ENCODE data around the gene TMEM115. TPM values are rescaled to one million over a fixed set of nuclear protein-coding genes. Genes with fewer than 3 reads are reported as not detected.

The TMEM115 gene
- total RNA-seq, 1 donor from 2014 or later: 40.1 TPM

GRCh38 chr3:50342813-50343633, 16.3 kb downstream of the TMEM115 start:
- H3K9me3 ChIP-seq: no peaks in the 10 kb centered on the region
- no peak overlapping the region for H3K4me3 ChIP-seq
- H3K27me3 ChIP-seq: no peaks in the 10 kb centered on the region
- peaks cover 7% of the 10 kb centered on the region for H3K36me3 ChIP-seq
- H3K4me1 ChIP-seq: peaks cover 41% of the 10 kb centered on the region
- TF ChIP-seq CTCF (IDR thresholded peaks at IDR 0.05): no peak
- H3K27ac ChIP-seq: no peak overlapping the region
- ATAC-seq: no peak
- intact Hi-C loops (cut with DNase I): no loop called here
- DNase-seq: no peak

- intact Hi-C loops (cut with DNase I): no loop called here
Observed at GRCh38 chr3:50341996-50342650, 17.2 kb downstream of the TMEM115 start.

GRCh38 chr3:50341537-50341936, 17.8 kb downstream of the TMEM115 start:
- peak; percentile 69 for DNase-seq
- intact Hi-C loops (cut with DNase I): no loop called here
- H3K4me1 ChIP-seq: peaks cover 44% of the 10 kb centered on the region

More at GRCh38 chr3:50341996-50342650, 17.2 kb downstream of the TMEM115 start:
- Histone ChIP-seq H3K27me3 (no peaks in the 10 kb centered on the region), H3K4me3 (no peak overlapping the region), H3K27ac (no peak overlapping the region), H3K36me3 (no peaks in the 10 kb centered on the region), H3K9me3 (no peaks in the 10 kb centered on the region), H3K4me1 (peaks cover 43% of the 10 kb centered on the region)
- ATAC-seq (no peak), DNase-seq (no peak)
- no peak for TF ChIP-seq CTCF (IDR thresholded peaks at IDR 0.05)

GRCh38 chr3:50340448-50341329, 18.6 kb downstream of the TMEM115 start, which contains the start of gene RASSF1:
Gene RASSF1 (minus strand): TSS chr3:50340836. CDS start chr3:50340805, 31 bp downstream.
- Histone ChIP-seq H3K27me3 (no peaks in the 10 kb centered on the region), H3K4me3 (peak within 1 kb of the TSS; percentile 95), H3K36me3 (no peaks in the 10 kb centered on the region), H3K27ac (peak within 1 kb of the TSS; percentile 96), H3K9me3 (no peaks in the 10 kb centered on the region), H3K4me1 (peaks cover 47% of the 10 kb centered on the region)
- TF ChIP-seq CTCF (IDR thresholded peaks at IDR 0.05): no peak
- ATAC-seq (peak; percentile 61), DNase-seq (peak; percentile 89)
- intact Hi-C loops (cut with DNase I): no loop called here

More at GRCh38 chr3:50341537-50341936, 17.8 kb downstream of the TMEM115 start:
- Histone ChIP-seq H3K4me3 (peak overlapping the region; percentile 95), H3K9me3 (no peaks in the 10 kb centered on the region), H3K36me3 (no peaks in the 10 kb centered on the region), H3K27ac (peak overlapping the region; percentile 96), H3K27me3 (no peaks in the 10 kb centered on the region)
- ATAC-seq: no peak
- no peak for TF ChIP-seq CTCF (IDR thresholded peaks at IDR 0.05)

- no peaks in the 10 kb centered on the region for H3K27me3 ChIP-seq
- no peak for DNase-seq
- H3K36me3 ChIP-seq: no peaks in the 10 kb centered on the region
Observed at GRCh38 chr3:50340147-50340447, 19.2 kb downstream of the TMEM115 start.

More at GRCh38 chr3:50340147-50340447, 19.2 kb downstream of the TMEM115 start:
- Histone ChIP-seq H3K4me3 (peak overlapping the region; percentile 95), H3K4me1 (peaks cover 47% of the 10 kb centered on the region), H3K9me3 (no peaks in the 10 kb centered on the region), H3K27ac (peak overlapping the region; percentile 96)
- no peak for TF ChIP-seq CTCF (IDR thresholded peaks at IDR 0.05)
- no peak for ATAC-seq
- intact Hi-C loops (cut with DNase I): no loop called here
